Measurements from ENCODE around the gene ADAMTS17.

DNA sequence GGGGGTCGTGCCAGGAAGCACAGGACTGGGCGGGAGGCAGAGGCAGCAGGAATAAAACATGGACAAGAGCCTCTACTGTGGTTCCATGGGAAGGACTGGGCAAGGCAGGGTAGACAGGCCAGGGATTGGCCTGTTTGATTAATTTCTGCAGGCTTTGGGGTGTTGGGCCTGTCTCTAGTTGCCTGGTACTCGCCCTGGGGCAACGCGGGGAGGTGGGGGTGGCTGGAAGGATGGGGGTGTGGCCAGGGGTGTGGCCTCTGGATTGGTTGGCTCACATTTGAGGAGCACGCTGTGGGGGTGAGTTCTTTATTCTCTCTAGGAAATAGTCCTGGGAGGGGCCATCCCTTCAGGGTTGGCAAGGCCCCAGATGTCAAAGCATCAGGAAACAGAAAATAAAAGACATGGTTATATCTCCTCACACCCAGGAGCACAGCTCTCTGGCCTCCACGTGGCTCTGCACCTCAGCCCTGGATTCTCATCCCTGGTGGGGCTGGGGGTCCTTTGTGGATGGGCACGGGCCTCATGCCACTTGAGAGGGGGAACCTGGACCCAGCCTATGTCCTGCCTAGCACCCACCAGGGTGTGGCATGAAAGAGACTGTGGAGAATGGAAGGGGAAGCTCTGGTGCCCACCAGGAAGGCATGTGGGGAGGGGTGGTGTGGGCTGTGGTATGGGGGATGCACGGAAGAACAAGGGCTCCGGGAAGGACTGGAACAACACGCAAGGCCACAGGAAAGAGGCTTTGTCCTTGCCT, 385.6 kb downstream of the ADAMTS17 start:
- TF ChIP-seq, protein P1, sequence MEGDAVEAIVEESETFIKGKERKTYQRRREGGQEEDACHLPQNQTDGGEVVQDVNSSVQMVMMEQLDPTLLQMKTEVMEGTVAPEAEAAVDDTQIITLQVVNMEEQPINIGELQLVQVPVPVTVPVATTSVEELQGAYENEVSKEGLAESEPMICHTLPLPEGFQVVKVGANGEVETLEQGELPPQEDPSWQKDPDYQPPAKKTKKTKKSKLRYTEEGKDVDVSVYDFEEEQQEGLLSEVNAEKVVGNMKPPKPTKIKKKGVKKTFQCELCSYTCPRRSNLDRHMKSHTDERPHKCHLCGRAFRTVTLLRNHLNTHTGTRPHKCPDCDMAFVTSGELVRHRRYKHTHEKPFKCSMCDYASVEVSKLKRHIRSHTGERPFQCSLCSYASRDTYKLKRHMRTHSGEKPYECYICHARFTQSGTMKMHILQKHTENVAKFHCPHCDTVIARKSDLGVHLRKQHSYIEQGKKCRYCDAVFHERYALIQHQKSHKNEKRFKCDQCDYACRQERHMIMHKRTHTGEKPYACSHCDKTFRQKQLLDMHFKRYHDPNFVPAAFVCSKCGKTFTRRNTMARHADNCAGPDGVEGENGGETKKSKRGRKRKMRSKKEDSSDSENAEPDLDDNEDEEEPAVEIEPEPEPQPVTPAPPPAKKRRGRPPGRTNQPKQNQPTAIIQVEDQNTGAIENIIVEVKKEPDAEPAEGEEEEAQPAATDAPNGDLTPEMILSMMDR (IDR thresholded peaks at IDR 0.05; ENCODE audit: borderline replicate concordance, extremely low read depth, low read length, poor library complexity, severe bottlenecking), result no peak
- no peak for TF ChIP-seq EZH2 (IDR thresholded peaks at IDR 0.05; ENCODE audit: borderline replicate concordance, low read depth, low read length, severe bottlenecking)
